ENCODE results near the gene HBA1.
"Not testable (repeated sequence)": the region's sequence is repeated elsewhere in the genome, so short reads cannot be mapped to it uniquely, and the experiment has no call there.

HBA1 gene

GRCh38 chr16:175011-175949 lies 1.2 kb upstream of the HBA1 start:
- DNase-seq (ENCODE audit: low read depth in 3 of 3): no peak

GRCh38 chr16:176006-176405 lies 474 bp upstream of the HBA1 start:
- DNase-seq (ENCODE audit: low read depth in 3 of 3): not testable (repeated sequence)

- no peak for DNase-seq (ENCODE audit: low read depth in 3 of 3)
These were observed 928 bp downstream of the HBA1 start for GRCh38 chr16:177394-177822.

- DNase-seq (ENCODE audit: low read depth in 3 of 3): no peak
These were observed 1.6 kb downstream of the HBA1 start for GRCh38 chr16:177981-178667.

GRCh38 chr16:178668-179015 lies 2.2 kb downstream of the HBA1 start:
- DNase-seq (ENCODE audit: low read depth in 3 of 3): no peak

GRCh38 chr16:179211-180092 lies 3.0 kb downstream of the HBA1 start:
- no peak for DNase-seq (ENCODE audit: low read depth in 3 of 3)

- peak in 2 of 3 donors; percentile 11 to 33 for DNase-seq (ENCODE audit: low read depth in 3 of 3)
These were observed 3.7 kb downstream of the HBA1 start, which contains the start of gene HBQ1 for GRCh38 chr16:180101-180675. Gene HBQ1, plus strand, starts transcription at chr16:180459. Its CDS starts 28 bp downstream, at chr16:180487.

GRCh38 chr16:180681-181564 lies 4.4 kb downstream of the HBA1 start:
- peak; percentile 75 to 85 (median 78) for DNase-seq (ENCODE audit: low read depth in 3 of 3)

- no peak for DNase-seq (ENCODE audit: low read depth in 3 of 3)
These were observed 5.1 kb downstream of the HBA1 start for GRCh38 chr16:181565-182021.

GRCh38 chr16:183005-183404 lies 6.5 kb downstream of the HBA1 start:
- no peak for DNase-seq (ENCODE audit: low read depth in 3 of 3)

- DNase-seq (ENCODE audit: low read depth in 3 of 3): no peak
These were observed 8.7 kb downstream of the HBA1 start for GRCh38 chr16:185213-185612.

GRCh38 chr16:185691-186090 lies 9.2 kb downstream of the HBA1 start:
- no peak for DNase-seq (ENCODE audit: low read depth in 3 of 3)

- DNase-seq (ENCODE audit: low read depth in 3 of 3): no peak
These were observed 10.8 kb downstream of the HBA1 start for GRCh38 chr16:187330-187729.

- DNase-seq (ENCODE audit: low read depth in 3 of 3): no peak
These were observed 12.2 kb downstream of the HBA1 start for GRCh38 chr16:188674-189073.

GRCh38 chr16:189604-190186 lies 13.2 kb downstream of the HBA1 start:
- DNase-seq (ENCODE audit: low read depth in 3 of 3): no peak

GRCh38 chr16:191831-192230 lies 15.4 kb downstream of the HBA1 start:
- no peak for DNase-seq (ENCODE audit: low read depth in 3 of 3)

- DNase-seq (ENCODE audit: low read depth in 3 of 3): no peak
These were observed 16.2 kb downstream of the HBA1 start for GRCh38 chr16:192686-193085.

GRCh38 chr16:193441-193840 lies 17.0 kb downstream of the HBA1 start:
- no peak for DNase-seq (ENCODE audit: low read depth in 3 of 3)

GRCh38 chr16:194516-194915 lies 18.0 kb downstream of the HBA1 start:
- no peak for DNase-seq (ENCODE audit: low read depth in 3 of 3)

GRCh38 chr16:200388-200787 lies 23.9 kb downstream of the HBA1 start:
- DNase-seq (ENCODE audit: low read depth in 3 of 3): no peak

Measured in stimulated activated CD4-positive, alpha-beta T cell treated with anti-CD3 and anti-CD28 coated beads, TNF-alpha, amount 100 ng/mL, for 48 hours (primary cell).